ENCODE data around the gene CDKAL1.
"Not testable (repeated sequence)": the region's sequence is repeated elsewhere in the genome, so short reads cannot be mapped to it uniquely, and the experiment has no call there.

The CDKAL1 gene

GRCh38 chr6:21051777-21052176 lies 517.5 kb downstream of the CDKAL1 start:
- no peak for DNase-seq (ENCODE audit: low read depth in 1 of 2, low spot score in 1 of 2)

GRCh38 chr6:21053612-21054011 lies 519.4 kb downstream of the CDKAL1 start:
- DNase-seq (ENCODE audit: low read depth in 1 of 2, low spot score in 1 of 2), result no peak

DNA sequence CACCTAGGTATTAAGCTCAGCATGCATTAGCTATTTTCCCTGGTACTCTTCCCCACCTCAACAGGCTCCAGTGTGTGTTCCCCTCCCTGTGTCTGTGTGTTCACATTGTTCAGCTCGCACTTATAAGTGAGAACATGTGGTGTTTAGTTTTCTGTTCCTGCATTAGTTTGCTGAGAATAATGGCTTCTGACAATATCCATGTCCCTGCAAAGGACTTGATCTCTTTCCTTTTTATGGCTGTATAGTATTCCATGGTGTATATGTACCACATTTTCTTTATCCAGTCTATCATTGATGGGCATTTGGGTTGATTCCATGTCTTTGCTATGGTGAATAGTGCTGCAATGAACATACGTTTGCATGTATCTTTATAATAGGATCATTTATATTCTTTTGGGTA lies 521.2 kb downstream of the CDKAL1 start:
- not testable (repeated sequence) for DNase-seq (ENCODE audit: low read depth in 1 of 2, low spot score in 1 of 2)

- no peak for DNase-seq (ENCODE audit: low read depth in 1 of 2, low spot score in 1 of 2)
These were observed 527.6 kb downstream of the CDKAL1 start for GRCh38 chr6:21061892-21062291.

- no peak for DNase-seq (ENCODE audit: low read depth in 1 of 2, low spot score in 1 of 2)
These were observed 530.6 kb downstream of the CDKAL1 start for GRCh38 chr6:21064756-21065340.

- DNase-seq (ENCODE audit: low read depth in 1 of 2, low spot score in 1 of 2), result no peak
These were observed 533.3 kb downstream of the CDKAL1 start for GRCh38 chr6:21067521-21067920.

DNA sequence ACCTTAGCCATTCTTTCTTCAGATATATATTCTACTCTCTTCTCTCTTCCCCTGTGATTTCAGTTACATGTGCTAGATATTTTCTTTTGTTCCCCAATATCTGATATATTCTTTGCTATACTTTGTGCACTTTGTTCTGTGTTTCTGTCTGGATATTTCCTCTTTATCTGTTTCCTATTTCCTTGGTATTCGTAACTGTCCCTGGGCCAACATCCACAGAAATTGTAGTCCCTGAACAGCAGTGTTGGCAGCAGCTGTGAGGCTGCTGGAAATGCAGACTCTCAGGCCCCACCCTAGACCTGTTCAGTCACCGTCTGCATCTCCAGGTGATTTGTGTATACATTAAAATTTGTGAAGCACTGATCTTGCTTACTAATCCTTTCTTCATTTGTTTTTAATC lies 536.4 kb downstream of the CDKAL1 start:
- no peak for DNase-seq (ENCODE audit: low read depth in 1 of 2, low spot score in 1 of 2)

GRCh38 chr6:21071780-21072468 lies 537.7 kb downstream of the CDKAL1 start:
- DNase-seq (ENCODE audit: low read depth in 1 of 2, low spot score in 1 of 2), result no peak

- no peak for DNase-seq (ENCODE audit: low read depth in 1 of 2, low spot score in 1 of 2)
These were observed 539.1 kb downstream of the CDKAL1 start for GRCh38 chr6:21073318-21073839.

DNA sequence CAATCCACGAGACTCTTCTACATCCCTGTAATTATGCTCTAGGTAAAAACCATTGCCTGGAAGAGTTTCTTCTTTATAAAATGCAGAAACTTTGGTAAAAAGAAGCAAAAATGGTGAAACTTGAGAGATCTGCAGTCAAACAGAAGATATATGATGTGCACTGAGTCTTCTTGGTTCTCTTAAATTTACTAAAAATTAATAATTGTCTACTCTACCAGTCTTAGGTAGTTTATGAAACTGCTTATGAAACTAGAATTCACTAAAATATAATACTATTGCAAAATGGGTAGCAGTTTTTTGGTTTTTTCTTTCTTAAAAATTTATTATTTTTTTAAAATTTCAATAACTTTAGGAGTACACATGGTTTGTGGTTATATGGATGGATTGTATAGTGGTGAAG lies 540.2 kb downstream of the CDKAL1 start:
- no peak for DNase-seq (ENCODE audit: low read depth in 1 of 2, low spot score in 1 of 2)

DNA sequence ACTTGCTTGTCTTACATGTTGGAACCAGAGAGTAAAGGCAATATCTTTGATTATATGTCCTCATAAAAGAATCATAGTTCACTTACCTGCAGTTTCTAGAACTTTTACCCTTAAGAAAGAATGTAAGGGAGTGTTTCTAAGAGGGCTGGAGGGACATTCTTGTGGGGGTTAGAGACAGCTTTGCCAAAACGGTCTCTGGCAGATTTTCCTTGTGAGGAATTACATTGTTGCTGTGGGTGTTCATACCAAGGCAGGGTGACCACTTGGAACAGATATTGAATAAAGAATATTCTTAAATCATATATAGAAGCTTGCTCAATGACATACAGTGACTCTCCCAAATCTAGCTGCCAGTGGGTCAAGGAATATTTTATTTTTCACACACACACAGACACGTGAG lies 541.7 kb downstream of the CDKAL1 start:
- no peak for DNase-seq (ENCODE audit: low read depth in 1 of 2, low spot score in 1 of 2)

GRCh38 chr6:21078497-21078896 lies 544.2 kb downstream of the CDKAL1 start:
- no peak for DNase-seq (ENCODE audit: low read depth in 1 of 2, low spot score in 1 of 2)

GRCh38 chr6:21079468-21080048 lies 545.3 kb downstream of the CDKAL1 start:
- DNase-seq (ENCODE audit: low read depth in 1 of 2, low spot score in 1 of 2), result no peak

GRCh38 chr6:21080221-21080620 lies 546.0 kb downstream of the CDKAL1 start:
- no peak for DNase-seq (ENCODE audit: low read depth in 1 of 2, low spot score in 1 of 2)

DNA sequence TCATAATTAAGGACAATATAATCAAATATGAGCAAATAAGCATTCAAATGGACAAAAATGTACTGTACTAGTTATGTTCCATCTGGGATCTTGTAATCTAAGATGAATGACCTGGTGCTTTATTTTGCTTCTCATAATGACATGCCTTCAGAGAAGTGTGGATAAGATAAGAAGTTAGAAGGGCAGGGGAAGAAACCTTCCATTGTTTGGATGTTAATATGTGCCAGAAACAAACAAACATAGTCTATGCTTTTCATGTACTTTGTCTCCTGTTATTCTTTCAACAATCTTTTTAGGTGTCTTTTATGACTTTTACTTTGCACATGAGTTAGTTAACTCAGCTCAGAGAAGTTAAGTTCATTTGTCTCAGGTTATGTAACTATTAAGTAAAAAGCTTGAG lies 547.8 kb downstream of the CDKAL1 start:
- DNase-seq (ENCODE audit: low read depth in 1 of 2, low spot score in 1 of 2), result no peak

DNA sequence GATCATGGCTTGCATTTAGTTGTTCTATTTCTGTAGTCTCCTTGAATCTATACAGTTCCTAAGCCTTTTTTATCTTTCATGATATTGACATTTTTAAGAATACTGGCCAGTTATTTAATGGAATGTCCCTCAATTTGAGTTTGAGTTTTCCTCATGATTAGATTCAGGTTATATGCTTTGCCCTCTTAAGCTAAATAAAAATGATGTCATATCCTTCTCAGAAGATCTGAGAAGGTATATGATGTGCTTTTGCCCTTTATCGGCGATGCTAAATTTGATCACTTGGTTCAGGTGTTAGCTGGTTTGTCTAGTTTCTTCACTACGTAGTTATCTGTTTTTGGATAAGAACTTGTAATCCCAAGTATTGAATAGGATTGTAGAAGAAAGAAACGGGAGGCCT lies 549.5 kb downstream of the CDKAL1 start:
- DNase-seq (ENCODE audit: low read depth in 1 of 2, low spot score in 1 of 2), result no peak

GRCh38 chr6:21084656-21085055 lies 550.4 kb downstream of the CDKAL1 start:
- DNase-seq (ENCODE audit: low read depth in 1 of 2, low spot score in 1 of 2), result no peak

DNA sequence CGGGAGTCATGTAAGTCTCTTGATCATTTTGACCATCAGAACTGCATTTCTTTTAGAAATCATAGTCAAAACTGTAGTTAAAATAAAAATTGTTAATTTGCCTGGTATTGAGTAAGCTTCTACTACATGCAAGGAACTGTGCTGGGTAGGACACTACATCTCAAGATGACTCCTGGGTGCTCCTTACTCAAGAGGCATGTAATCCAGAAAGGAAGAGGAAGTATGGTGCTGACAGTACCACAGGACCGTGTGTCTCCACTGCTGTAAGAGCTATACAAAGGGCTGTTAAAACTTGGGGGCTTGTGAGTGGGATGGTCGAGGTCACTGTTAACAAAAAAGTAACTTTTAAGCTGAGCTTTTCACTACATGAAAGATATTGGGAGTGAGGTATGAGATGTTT lies 551.0 kb downstream of the CDKAL1 start:
- no peak for DNase-seq (ENCODE audit: low read depth in 1 of 2, low spot score in 1 of 2)

- DNase-seq (ENCODE audit: low read depth in 1 of 2, low spot score in 1 of 2), result no peak
These were observed 551.4 kb downstream of the CDKAL1 start for GRCh38 chr6:21085643-21086042.

DNA sequence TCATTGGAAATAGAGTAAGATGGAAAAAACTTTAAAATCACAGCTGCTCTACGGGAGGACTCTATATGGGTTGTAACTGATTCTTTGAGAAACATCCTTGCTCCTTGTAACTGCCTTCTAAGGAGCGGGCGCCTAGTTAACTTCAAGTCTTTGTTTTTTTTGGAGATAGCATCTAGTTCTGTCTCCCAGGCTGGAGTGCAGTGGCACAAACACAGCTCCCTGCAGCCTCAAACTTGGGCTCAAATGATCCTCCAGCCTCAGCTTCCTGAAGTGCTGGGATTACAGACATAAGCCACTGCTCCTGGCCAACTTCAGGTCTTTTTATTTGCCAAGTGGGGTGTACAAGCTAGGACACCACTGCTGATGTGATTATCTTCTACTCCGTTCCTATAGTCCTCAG lies 552.9 kb downstream of the CDKAL1 start:
- DNase-seq (ENCODE audit: low read depth in 1 of 2, low spot score in 1 of 2), result no peak

DNA sequence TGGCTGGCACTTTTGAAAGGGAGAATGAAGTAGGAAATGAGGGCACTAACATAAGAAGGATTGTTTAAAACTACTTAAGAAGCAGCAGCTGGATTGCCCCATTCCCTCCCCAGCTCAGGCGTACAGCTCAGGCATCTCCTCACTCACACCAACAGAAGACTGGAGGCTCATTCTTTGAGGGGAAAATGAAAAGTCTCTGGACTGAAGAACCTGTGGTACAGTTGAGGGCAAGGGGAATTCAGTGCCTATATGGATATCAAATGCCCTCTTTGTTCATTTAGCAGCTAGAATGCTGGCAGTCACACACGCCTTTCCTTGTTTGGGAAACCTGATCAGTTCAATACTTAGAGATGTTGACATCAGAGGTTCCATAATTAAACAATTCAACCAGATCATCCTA lies 557.2 kb downstream of the CDKAL1 start:
- no peak for DNase-seq (ENCODE audit: low read depth in 1 of 2, low spot score in 1 of 2)

DNA sequence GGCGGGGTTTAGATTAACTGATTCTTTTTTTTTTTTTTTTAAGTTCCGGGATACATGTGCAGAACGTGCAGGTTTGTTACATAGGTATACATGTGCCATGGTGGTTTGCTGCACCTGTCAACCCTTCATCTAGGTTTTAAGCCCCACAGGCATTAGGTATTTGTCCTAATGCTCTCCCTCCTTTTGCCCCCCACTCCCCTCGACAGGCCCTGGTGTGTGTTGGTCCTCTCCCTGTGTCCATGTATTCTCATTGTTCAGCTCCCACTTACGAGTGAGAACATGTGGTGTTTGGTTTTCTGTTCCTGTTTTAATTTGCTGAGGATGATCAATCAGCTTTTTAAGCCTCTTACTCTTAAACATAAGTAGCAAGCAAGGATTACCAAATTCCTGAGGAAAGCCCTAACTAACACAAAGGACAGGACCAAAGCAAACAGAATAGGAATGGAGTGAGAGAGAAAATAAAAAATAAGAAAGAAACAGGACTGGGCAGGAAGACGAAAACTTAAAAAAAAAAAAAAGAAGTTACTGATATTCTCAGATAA lies 558.0 kb downstream of the CDKAL1 start:
- DNase-seq (ENCODE audit: low read depth in 1 of 2, low spot score in 1 of 2), result not testable (repeated sequence)

Data from activated CD4-positive, alpha-beta T cell treated with anti-CD3 and anti-CD28 coated beads, Interleukin-2, amount 50 U/mL, for 24 hours (primary cell).